GM12878 (cell line): ENCODE measurements around the gene OPRD1.

ENCODE experiments used
- CBX5 ChIP-seq: sonication (generic); IDR thresholded peaks from 2 replicates; pipeline ENCODE4 v1.6.1; 2016; ENCODE audit warnings: low read depth, moderate library complexity, mild to moderate bottlenecking, inconsistent platforms
- CTCF ChIP-seq, 3 experiments: IDR thresholded peaks in 2 of 3; conservative IDR thresholded peaks in 1 of 3; 2 replicates each; pipeline ENCODE4 v1.5.1; 2011; ENCODE audit warnings: low read depth in 3 of 3, low read length in 3 of 3, mild to moderate bottlenecking in 3 of 3, control low read depth in 2 of 3, moderate library complexity in 2 of 3, inconsistent platforms in 1 of 3, mixed read lengths in 1 of 3; ENCODE audit not compliant: control insufficient read depth in 2 of 3, insufficient read depth in 1 of 3; ENCODE audit errors: extremely low read depth in 1 of 3
- EP300 ChIP-seq, 2 experiments: fragments of 150-350 bp in 1 of 2; IDR thresholded peaks; 2 replicates each; pipeline ENCODE4 v1.6.1; 2011 to 2012; ENCODE audit warnings: low read depth in 2 of 2, low read length in 2 of 2, borderline replicate concordance in 1 of 2, improper control_type of control experiment in 1 of 2, inconsistent platforms in 1 of 2; ENCODE audit not compliant: control insufficient read depth in 1 of 2
- EZH2 ChIP-seq: IDR thresholded peaks from 2 replicates; pipeline ENCODE4 v1.6.1; 2012; ENCODE audit warnings: low read depth, mild to moderate bottlenecking, control low read depth, inconsistent platforms, low read length, borderline replicate concordance; ENCODE audit not compliant: control insufficient read depth
- FOS ChIP-seq: IDR thresholded peaks from 3 replicates; pipeline ENCODE4 v1.6.1; 2011; ENCODE audit warnings: borderline replicate concordance; ENCODE audit not compliant: insufficient read length; ENCODE audit errors: extremely low read depth
- IRF5 ChIP-seq: fragments of 450-650 bp; IDR thresholded peaks from 2 replicates; pipeline ENCODE4 v1.6.1; 2017; ENCODE audit warnings: borderline replicate concordance
- JUND ChIP-seq: IDR thresholded peaks from 2 replicates; pipeline ENCODE4 v1.6.1; 2012; ENCODE audit warnings: low read depth, mild to moderate bottlenecking, low read length, improper control_type of control experiment, moderate library complexity
- MYC ChIP-seq: IDR thresholded peaks from 2 replicates; pipeline ENCODE4 v1.6.1; 2011; ENCODE audit warnings: mild to moderate bottlenecking, low read length, moderate library complexity, inconsistent platforms; ENCODE audit not compliant: insufficient read depth, insufficient replicate concordance, insufficient read length, severe bottlenecking
- PML ChIP-seq: IDR thresholded peaks from 2 replicates; pipeline ENCODE4 v1.6.1; 2012; ENCODE audit warnings: low read length, inconsistent platforms
- POLR2AphosphoS5 ChIP-seq: IDR thresholded peaks from 2 replicates; pipeline ENCODE4 v1.6.1; 2011; ENCODE audit warnings: mild to moderate bottlenecking, low read length, inconsistent platforms
- RAD21 ChIP-seq: IDR thresholded peaks from 2 replicates; pipeline ENCODE4 v1.6.1; 2011; ENCODE audit warnings: mild to moderate bottlenecking, low read depth, low read length, moderate library complexity; ENCODE audit not compliant: insufficient read depth
- RAD51 ChIP-seq: fragments of 450-650 bp; IDR thresholded peaks from 2 replicates; pipeline ENCODE4 v1.6.1; 2016; ENCODE audit warnings: moderate library complexity, mild to moderate bottlenecking, inconsistent platforms
- SMC3 ChIP-seq: IDR thresholded peaks from 2 replicates; pipeline ENCODE4 v1.6.1; 2011; ENCODE audit warnings: low read length, improper control_type of control experiment, borderline replicate concordance
- ZNF274 ChIP-seq: IDR thresholded peaks from one replicate; pipeline ENCODE4 v1.8.0; 2011; ENCODE audit not compliant: insufficient read length, insufficient read depth

- TF ChIP-seq EP300 (IDR thresholded peaks at IDR 0.05; ENCODE audit: borderline replicate concordance in 1 of 2, control insufficient read depth in 1 of 2, low read depth in 2 of 2, low read length in 2 of 2), result no peak
- no peak for TF ChIP-seq RAD51
- TF ChIP-seq MYC, result no peak
- no peak for TF ChIP-seq CBX5
- TF ChIP-seq SMC3, result no peak
- TF ChIP-seq EZH2, result no peak
- no peak for TF ChIP-seq PML
- TF ChIP-seq CTCF (IDR thresholded peaks at IDR 0.05 in 2 of 3, conservative IDR thresholded peaks at IDR 0.05 in 1 of 3; ENCODE audit: control insufficient read depth in 2 of 3, extremely low read depth in 1 of 3, insufficient read depth in 1 of 3, low read depth in 3 of 3, low read length in 3 of 3), result no peak
- TF ChIP-seq IRF5, result no peak
- TF ChIP-seq ZNF274, result no peak
- TF ChIP-seq RAD21, result no peak
- no peak for TF ChIP-seq POLR2AphosphoS5
- no peak for TF ChIP-seq JUND
- no peak for TF ChIP-seq FOS
These were observed 78.9 kb downstream of the OPRD1 start for GRCh38 chr1:28890836-28891235.
